Activated naive CD8-positive, alpha-beta T cell treated with anti-CD3 and anti-CD28 coated beads, Interleukin-2, amount 50 U/mL, for 24 hours (primary cell): ENCODE measurements around the gene RAB36.

Experiments
- ATAC-seq: fragments of 150-1000 bp; cut with Tn5 transposase; one replicate; pipeline ENCODE4 v1.10.0; 2021
- DNase-seq: peaks from one replicate; pipeline ENCODE4 v3.0.0; 2021
- H3K27ac Mint-ChIP-seq: one replicate; pipeline ENCODE4 v1.8.0; 2021; ENCODE audit warnings: mild to moderate bottlenecking, mixed read lengths
- H3K27me3 Mint-ChIP-seq: one replicate; pipeline ENCODE4 v1.8.0; 2021; ENCODE audit warnings: mixed read lengths
- H3K36me3 Mint-ChIP-seq: one replicate; pipeline ENCODE4 v1.8.0; 2021; ENCODE audit warnings: low read depth, mixed read lengths
- H3K4me1 Mint-ChIP-seq: one replicate; pipeline ENCODE4 v1.8.0; 2021; ENCODE audit warnings: mixed read lengths
- H3K4me3 Mint-ChIP-seq: one replicate; pipeline ENCODE4 v1.8.0; 2021; ENCODE audit warnings: mild to moderate bottlenecking, moderate library complexity, mixed read lengths
- H3K9me3 Mint-ChIP-seq: one replicate; pipeline ENCODE4 v1.8.0; 2021; ENCODE audit warnings: mixed read lengths

The RAB36 gene

GRCh38 chr22:23164091-23164490, 18.8 kb downstream of the RAB36 start:
- Mint-ChIP-seq H3K27me3 (no peaks in the 10 kb centered on the region), H3K36me3 (no peaks in the 10 kb centered on the region), H3K27ac (no peak overlapping the region), H3K9me3 (no peaks in the 10 kb centered on the region), H3K4me3 (no peak overlapping the region), H3K4me1 (no peaks in the 10 kb centered on the region)
- no peak for ATAC-seq
- DNase-seq: no peak

- Mint-ChIP-seq H3K36me3 (no peaks in the 10 kb centered on the region), H3K27ac (no peak overlapping the region), H3K4me1 (no peaks in the 10 kb centered on the region), H3K27me3 (no peaks in the 10 kb centered on the region), H3K4me3 (no peak overlapping the region), H3K9me3 (no peaks in the 10 kb centered on the region)
- no peak for DNase-seq
- no peak for ATAC-seq
Observed at GRCh38 chr22:23166042-23166831, 21.0 kb downstream of the RAB36 start.

- Mint-ChIP-seq H3K4me3 (no peak overlapping the region), H3K9me3 (no peaks in the 10 kb centered on the region), H3K4me1 (no peaks in the 10 kb centered on the region), H3K27me3 (no peaks in the 10 kb centered on the region), H3K36me3 (no peaks in the 10 kb centered on the region), H3K27ac (no peak overlapping the region)
- no peak for DNase-seq
- no peak for ATAC-seq
Observed at GRCh38 chr22:23166841-23167616, 21.8 kb downstream of the RAB36 start.

- H3K27me3 Mint-ChIP-seq: no peaks in the 10 kb centered on the region
- no peak overlapping the region for H3K4me3 Mint-ChIP-seq
- no peaks in the 10 kb centered on the region for H3K36me3 Mint-ChIP-seq
- no peaks in the 10 kb centered on the region for H3K9me3 Mint-ChIP-seq
- ATAC-seq: no peak
- DNase-seq: no peak
- H3K27ac Mint-ChIP-seq: no peak overlapping the region
- no peaks in the 10 kb centered on the region for H3K4me1 Mint-ChIP-seq
Observed at GRCh38 chr22:23168391-23169042, 23.2 kb downstream of the RAB36 start.

- Mint-ChIP-seq H3K36me3 (no peaks in the 10 kb centered on the region), H3K27ac (no peak overlapping the region), H3K4me1 (no peaks in the 10 kb centered on the region), H3K9me3 (no peaks in the 10 kb centered on the region), H3K4me3 (no peak overlapping the region), H3K27me3 (no peaks in the 10 kb centered on the region)
- ATAC-seq: no peak
- DNase-seq: no peak
Observed at GRCh38 chr22:23169043-23169406, 23.7 kb downstream of the RAB36 start.

- ATAC-seq: no peak
- Mint-ChIP-seq H3K36me3 (no peaks in the 10 kb centered on the region), H3K27ac (no peak overlapping the region), H3K9me3 (no peaks in the 10 kb centered on the region), H3K4me3 (no peak overlapping the region), H3K4me1 (peaks cover 27% of the 10 kb centered on the region), H3K27me3 (no peaks in the 10 kb centered on the region)
- no peak for DNase-seq
Observed at GRCh38 chr22:23175817-23176644, 30.8 kb downstream of the RAB36 start.

GRCh38 chr22:23176645-23177027, 31.4 kb downstream of the RAB36 start:
- ATAC-seq: no peak
- Mint-ChIP-seq H3K9me3 (no peaks in the 10 kb centered on the region), H3K4me1 (peaks cover 27% of the 10 kb centered on the region), H3K27me3 (no peaks in the 10 kb centered on the region), H3K4me3 (no peak overlapping the region), H3K36me3 (no peaks in the 10 kb centered on the region), H3K27ac (no peak overlapping the region)
- DNase-seq: no peak

- no peak for ATAC-seq
- no peak for DNase-seq
- Mint-ChIP-seq H3K9me3 (no peaks in the 10 kb centered on the region), H3K27me3 (no peaks in the 10 kb centered on the region), H3K4me1 (peaks cover 32% of the 10 kb centered on the region), H3K36me3 (peaks cover 3% of the 10 kb centered on the region), H3K27ac (no peak overlapping the region), H3K4me3 (no peak overlapping the region)
Observed at GRCh38 chr22:23177197-23177596, 31.9 kb downstream of the RAB36 start.

- H3K27me3 Mint-ChIP-seq: no peaks in the 10 kb centered on the region
- H3K4me1 Mint-ChIP-seq: peaks cover 46% of the 10 kb centered on the region
- peaks cover 10% of the 10 kb centered on the region for H3K36me3 Mint-ChIP-seq
- peak; percentile 75 for DNase-seq
- ATAC-seq: no peak
- no peaks in the 10 kb centered on the region for H3K9me3 Mint-ChIP-seq
- no peak overlapping the region for H3K27ac Mint-ChIP-seq
- H3K4me3 Mint-ChIP-seq: peak overlapping the region; percentile 74
Observed at GRCh38 chr22:23178512-23179254, 33.4 kb downstream of the RAB36 start.

GRCh38 chr22:23179381-23180299, 34.4 kb downstream of the RAB36 start:
- peaks cover 10% of the 10 kb centered on the region for H3K36me3 Mint-ChIP-seq
- H3K9me3 Mint-ChIP-seq: no peaks in the 10 kb centered on the region
- H3K4me3 Mint-ChIP-seq: peak overlapping the region; percentile 74
- DNase-seq: peak; percentile 28
- ATAC-seq: peak; percentile 30
- H3K27ac Mint-ChIP-seq: peak overlapping the region; percentile 74
- H3K27me3 Mint-ChIP-seq: no peaks in the 10 kb centered on the region
- H3K4me1 Mint-ChIP-seq: peaks cover 55% of the 10 kb centered on the region

- Mint-ChIP-seq H3K4me1 (peaks cover 61% of the 10 kb centered on the region), H3K27ac (peak within 1 kb of the TSS; percentile 74), H3K9me3 (no peaks in the 10 kb centered on the region), H3K36me3 (peaks cover 10% of the 10 kb centered on the region), H3K4me3 (peak within 1 kb of the TSS; percentile 83), H3K27me3 (no peaks in the 10 kb centered on the region)
- peak; percentile 44 for ATAC-seq
- peak; percentile 68 for DNase-seq
Observed at GRCh38 chr22:23180301-23180892, 35.1 kb downstream of the RAB36 start, which contains the start of gene BCR. Gene BCR (plus strand): TSS chr22:23180509. CDS start chr22:23180961, 452 bp downstream.

- Mint-ChIP-seq H3K4me1 (peaks cover 64% of the 10 kb centered on the region), H3K4me3 (peak overlapping the region; percentile 83), H3K36me3 (peaks cover 12% of the 10 kb centered on the region), H3K27ac (peak overlapping the region; percentile 76), H3K27me3 (no peaks in the 10 kb centered on the region), H3K9me3 (no peaks in the 10 kb centered on the region)
- ATAC-seq (no peak), DNase-seq (peak; percentile 33)
Observed at GRCh38 chr22:23180893-23181720, 35.8 kb downstream of the RAB36 start.
